ENCODE results near the gene ACOX3. TPM values are rescaled to one million over a fixed set of nuclear protein-coding genes. Genes with fewer than 3 reads are reported as not detected.

ACOX3 gene
- polyA plus RNA-seq, 1 donor (not counting 4 experiments of a cell fraction or from before 2014, with no cell fraction given), result 6.7 TPM

DNA sequence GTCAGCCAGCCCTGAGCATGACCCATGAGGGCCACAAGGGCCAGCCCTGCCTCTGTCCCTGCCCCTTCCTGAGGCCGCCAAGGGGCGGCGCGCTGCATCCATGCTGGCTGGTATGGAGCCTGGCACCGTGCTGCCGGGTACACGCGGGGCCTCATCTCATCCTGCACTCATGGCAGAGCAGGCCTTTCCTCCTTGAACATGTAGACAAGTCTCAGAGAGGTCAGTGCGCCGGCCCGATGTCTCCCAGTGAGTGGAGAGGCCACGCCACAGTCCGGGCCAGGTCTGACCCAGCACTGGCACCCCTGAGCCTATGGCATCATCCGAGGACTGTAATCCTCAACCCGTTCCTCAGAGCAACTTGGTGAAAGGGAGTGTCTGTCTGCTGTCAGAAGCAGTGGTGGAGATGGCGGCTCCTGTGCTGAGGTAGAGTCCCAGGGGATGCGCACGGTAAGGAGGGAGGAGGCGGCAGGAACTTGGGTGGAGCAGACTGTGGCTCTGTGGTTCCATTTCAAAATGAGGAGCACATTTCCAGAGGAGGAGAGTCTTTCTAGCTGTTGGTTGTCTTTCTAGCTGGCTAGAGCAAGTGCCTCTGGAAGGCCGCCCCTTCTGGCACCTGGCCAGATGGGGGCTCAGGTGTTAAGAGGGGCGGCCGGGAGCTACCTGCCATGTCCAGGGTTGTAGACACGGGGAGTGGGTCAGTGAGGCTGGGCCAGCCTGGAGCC, 32.8 kb upstream of the ACOX3 start:
- FAIRE-seq (no peak), DNase-seq (ENCODE audit: low read depth, low spot score) (no peak)
- no peaks in the 10 kb centered on the region for H3K4me1 ChIP-seq (ENCODE audit: control insufficient read depth, extremely low read depth, insufficient read depth, low read length)
- no peak overlapping the region for H3K27ac ChIP-seq (ENCODE audit: control insufficient read depth, insufficient read depth, low read length)
- H3K9ac ChIP-seq (ENCODE audit: control insufficient read depth, extremely low read depth, insufficient read depth, low read length), result no peak overlapping the region
- H3K9me1 ChIP-seq (ENCODE audit: control insufficient read depth, extremely low read depth, insufficient read depth, low read length), result no peaks in the 10 kb centered on the region
- H3K27me3 ChIP-seq (ENCODE audit: control insufficient read depth, extremely low read depth, insufficient read depth, low read length), result no peaks in the 10 kb centered on the region
- no peak for TF ChIP-seq EZH2 (IDR thresholded peaks at IDR 0.05; ENCODE audit: low read length)
- TF ChIP-seq, protein P1, sequence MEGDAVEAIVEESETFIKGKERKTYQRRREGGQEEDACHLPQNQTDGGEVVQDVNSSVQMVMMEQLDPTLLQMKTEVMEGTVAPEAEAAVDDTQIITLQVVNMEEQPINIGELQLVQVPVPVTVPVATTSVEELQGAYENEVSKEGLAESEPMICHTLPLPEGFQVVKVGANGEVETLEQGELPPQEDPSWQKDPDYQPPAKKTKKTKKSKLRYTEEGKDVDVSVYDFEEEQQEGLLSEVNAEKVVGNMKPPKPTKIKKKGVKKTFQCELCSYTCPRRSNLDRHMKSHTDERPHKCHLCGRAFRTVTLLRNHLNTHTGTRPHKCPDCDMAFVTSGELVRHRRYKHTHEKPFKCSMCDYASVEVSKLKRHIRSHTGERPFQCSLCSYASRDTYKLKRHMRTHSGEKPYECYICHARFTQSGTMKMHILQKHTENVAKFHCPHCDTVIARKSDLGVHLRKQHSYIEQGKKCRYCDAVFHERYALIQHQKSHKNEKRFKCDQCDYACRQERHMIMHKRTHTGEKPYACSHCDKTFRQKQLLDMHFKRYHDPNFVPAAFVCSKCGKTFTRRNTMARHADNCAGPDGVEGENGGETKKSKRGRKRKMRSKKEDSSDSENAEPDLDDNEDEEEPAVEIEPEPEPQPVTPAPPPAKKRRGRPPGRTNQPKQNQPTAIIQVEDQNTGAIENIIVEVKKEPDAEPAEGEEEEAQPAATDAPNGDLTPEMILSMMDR (optimal IDR thresholded peaks at IDR 0.05 in 1 of 3, IDR thresholded peaks at IDR 0.05 in 1 of 3, conservative IDR thresholded peaks at IDR 0.05 in 1 of 3; ENCODE audit: extremely low read depth in 1 of 3, insufficient read depth in 2 of 3, low read length in 3 of 3), result no peak
- H3K4me2 ChIP-seq (ENCODE audit: control insufficient read depth, extremely low read depth, insufficient read depth, low read depth, low read length), result no peak overlapping the region
- dilution Hi-C loops (cut with MboI; ENCODE audit: extremely low pct_ligation_motif_present, low sequenced_read_pairs), result no loop called here
- no peaks in the 10 kb centered on the region for H3K79me2 ChIP-seq (ENCODE audit: control insufficient read depth, insufficient read depth, low read length)
- H3K36me3 ChIP-seq (ENCODE audit: control insufficient read depth in 2 of 2, extremely low read depth in 1 of 2, insufficient read depth in 2 of 2, low read length in 2 of 2), result peaks cover 4 to 24% of the 10 kb centered on the region in 2 experiments
- H3K9me3 ChIP-seq (ENCODE audit: control insufficient read depth, low read depth, low read length), result no peaks in the 10 kb centered on the region
- H4K20me1 ChIP-seq (ENCODE audit: control insufficient read depth, extremely low read depth, insufficient read depth, low read length), result no peaks in the 10 kb centered on the region
- no peak overlapping the region for H3K4me3 ChIP-seq (ENCODE audit: control insufficient read depth in 2 of 3, extremely low read depth in 1 of 3, insufficient read depth in 2 of 3, low read depth in 1 of 3, low read length in 3 of 3)
- H2AFZ ChIP-seq (ENCODE audit: control insufficient read depth, low read length), result no peak overlapping the region

GRCh38 chr4:8472689-8473197, 32.2 kb upstream of the ACOX3 start:
- H3K27ac ChIP-seq (ENCODE audit: control insufficient read depth, insufficient read depth, low read length), result no peak overlapping the region
- H3K4me3 ChIP-seq (ENCODE audit: control insufficient read depth in 2 of 3, extremely low read depth in 1 of 3, insufficient read depth in 2 of 3, low read depth in 1 of 3, low read length in 3 of 3), result no peak overlapping the region
- no peak overlapping the region for H2AFZ ChIP-seq (ENCODE audit: control insufficient read depth, low read length)
- H3K27me3 ChIP-seq (ENCODE audit: control insufficient read depth, extremely low read depth, insufficient read depth, low read length), result no peaks in the 10 kb centered on the region
- H3K9me1 ChIP-seq (ENCODE audit: control insufficient read depth, extremely low read depth, insufficient read depth, low read length), result no peaks in the 10 kb centered on the region
- no peaks in the 10 kb centered on the region for H3K4me1 ChIP-seq (ENCODE audit: control insufficient read depth, extremely low read depth, insufficient read depth, low read length)
- TF ChIP-seq, protein P1 (optimal IDR thresholded peaks at IDR 0.05 in 1 of 3, IDR thresholded peaks at IDR 0.05 in 1 of 3, conservative IDR thresholded peaks at IDR 0.05 in 1 of 3; ENCODE audit: extremely low read depth in 1 of 3, insufficient read depth in 2 of 3, low read length in 3 of 3), result no peak
- TF ChIP-seq EZH2 (IDR thresholded peaks at IDR 0.05; ENCODE audit: low read length), result no peak
- FAIRE-seq (no peak), DNase-seq (ENCODE audit: low read depth, low spot score) (no peak)
- no peaks in the 10 kb centered on the region for H3K9me3 ChIP-seq (ENCODE audit: control insufficient read depth, low read depth, low read length)
- no peaks in the 10 kb centered on the region for H4K20me1 ChIP-seq (ENCODE audit: control insufficient read depth, extremely low read depth, insufficient read depth, low read length)
- H3K9ac ChIP-seq (ENCODE audit: control insufficient read depth, extremely low read depth, insufficient read depth, low read length), result no peak overlapping the region
- H3K36me3 ChIP-seq (ENCODE audit: control insufficient read depth in 2 of 2, extremely low read depth in 1 of 2, insufficient read depth in 2 of 2, low read length in 2 of 2), result peaks cover 10 to 22% of the 10 kb centered on the region in 2 experiments
- H3K79me2 ChIP-seq (ENCODE audit: control insufficient read depth, insufficient read depth, low read length), result no peaks in the 10 kb centered on the region
- H3K4me2 ChIP-seq (ENCODE audit: control insufficient read depth, extremely low read depth, insufficient read depth, low read depth, low read length), result no peak overlapping the region
- dilution Hi-C loops (cut with MboI; ENCODE audit: extremely low pct_ligation_motif_present, low sequenced_read_pairs), result no loop called here

All from keratinocyte (primary cell).